ENCODE measurements around the gene WIPF3. TPM values are rescaled to one million over a fixed set of nuclear protein-coding genes. Genes with fewer than 3 reads are reported as not detected.

The WIPF3 gene
- total RNA-seq, 6 experiments from 2014 or later = 0.64 to 4.1 (median 0.93) TPM

GRCh38 chr7:29945259-29945809 lies 139.0 kb downstream of the WIPF3 start:
- TF ChIP-seq POLR2A (IDR thresholded peaks at IDR 0.05) (no peak), CTCF (IDR thresholded peaks at IDR 0.05) (no peak)
- Histone ChIP-seq H3K27ac (no peak overlapping the region), H3K9me3 (no peaks in the 10 kb centered on the region), H3K36me3 (no peaks in the 10 kb centered on the region), H3K4me1 (no peaks in the 10 kb centered on the region), H3K27me3 (no peaks in the 10 kb centered on the region), H3K4me3 (no peak overlapping the region)
- intact Hi-C loops (cut with DNase I) = no loop called here
- ATAC-seq (no peak), DNase-seq (no peak)
- WGBS (ENCODE audit: insufficient coverage, low coverage, low lambda C conversion rate, missing lambda C conversion rate) = 89% methylated on average over 4 of the region's 4 CpGs

- Histone ChIP-seq H3K9me3 (no peaks in the 10 kb centered on the region), H3K4me3 (no peak overlapping the region), H3K27me3 (no peaks in the 10 kb centered on the region), H3K27ac (no peak overlapping the region), H3K4me1 (no peaks in the 10 kb centered on the region), H3K36me3 (no peaks in the 10 kb centered on the region)
- WGBS (ENCODE audit: insufficient coverage, low coverage, low lambda C conversion rate, missing lambda C conversion rate) = 60% methylated on average over 3 of the region's 5 CpGs
- ATAC-seq (peak; percentile 79 to 93 (median 85)), DNase-seq (peak in 2 of 3 donors; percentile 43 to 59)
- no peak for TF ChIP-seq POLR2A (IDR thresholded peaks at IDR 0.05)
- peak; percentile 36 to 47 (median 37) for TF ChIP-seq CTCF (IDR thresholded peaks at IDR 0.05)
- intact Hi-C loops (cut with DNase I) = no loop called here
Observed at GRCh38 chr7:29946428-29947186, 140.3 kb downstream of the WIPF3 start.

- H3K27ac ChIP-seq = no peak overlapping the region
- H3K27me3 ChIP-seq = no peaks in the 10 kb centered on the region
- no peaks in the 10 kb centered on the region for H3K9me3 ChIP-seq
- H3K4me3 ChIP-seq = no peak overlapping the region
- intact Hi-C loops (cut with DNase I) = no loop called here
- H3K36me3 ChIP-seq = no peaks in the 10 kb centered on the region
- TF ChIP-seq POLR2A (IDR thresholded peaks at IDR 0.05) (no peak), CTCF (IDR thresholded peaks at IDR 0.05) (no peak)
- ATAC-seq (no peak), DNase-seq (no peak)
- H3K4me1 ChIP-seq = no peaks in the 10 kb centered on the region
- WGBS (ENCODE audit: insufficient coverage, low coverage, low lambda C conversion rate, missing lambda C conversion rate) = 54% methylated on average over 2 of the region's 2 CpGs
Observed at GRCh38 chr7:29948587-29948986, 142.3 kb downstream of the WIPF3 start.

GRCh38 chr7:29950480-29950879 lies 144.2 kb downstream of the WIPF3 start:
- intact Hi-C loops (cut with DNase I) = no loop called here
- Histone ChIP-seq H3K4me1 (no peaks in the 10 kb centered on the region), H3K27me3 (no peaks in the 10 kb centered on the region), H3K36me3 (no peaks in the 10 kb centered on the region), H3K9me3 (no peaks in the 10 kb centered on the region), H3K27ac (no peak overlapping the region), H3K4me3 (no peak overlapping the region)
- TF ChIP-seq POLR2A (IDR thresholded peaks at IDR 0.05) (no peak), CTCF (IDR thresholded peaks at IDR 0.05) (no peak)
- WGBS (ENCODE audit: insufficient coverage, low coverage, low lambda C conversion rate, missing lambda C conversion rate) = 67% methylated on average over 1 of the region's 8 CpGs
- ATAC-seq = no peak
- DNase-seq = no peak

Data from right lobe of liver (tissue), 6 donors.